Stimulated activated CD4-positive, alpha-beta T cell treated with anti-CD3 and anti-CD28 coated beads, Interleukin-2, amount 100 ng/mL, for 24 hours (primary cell): ENCODE data around the gene IQSEC1.

ENCODE experiments used
- DNase-seq, 2 donors: peaks; one replicate each; pipeline ENCODE4 v3.0.0-alpha.2; 2020

IQSEC1 gene

DNA sequence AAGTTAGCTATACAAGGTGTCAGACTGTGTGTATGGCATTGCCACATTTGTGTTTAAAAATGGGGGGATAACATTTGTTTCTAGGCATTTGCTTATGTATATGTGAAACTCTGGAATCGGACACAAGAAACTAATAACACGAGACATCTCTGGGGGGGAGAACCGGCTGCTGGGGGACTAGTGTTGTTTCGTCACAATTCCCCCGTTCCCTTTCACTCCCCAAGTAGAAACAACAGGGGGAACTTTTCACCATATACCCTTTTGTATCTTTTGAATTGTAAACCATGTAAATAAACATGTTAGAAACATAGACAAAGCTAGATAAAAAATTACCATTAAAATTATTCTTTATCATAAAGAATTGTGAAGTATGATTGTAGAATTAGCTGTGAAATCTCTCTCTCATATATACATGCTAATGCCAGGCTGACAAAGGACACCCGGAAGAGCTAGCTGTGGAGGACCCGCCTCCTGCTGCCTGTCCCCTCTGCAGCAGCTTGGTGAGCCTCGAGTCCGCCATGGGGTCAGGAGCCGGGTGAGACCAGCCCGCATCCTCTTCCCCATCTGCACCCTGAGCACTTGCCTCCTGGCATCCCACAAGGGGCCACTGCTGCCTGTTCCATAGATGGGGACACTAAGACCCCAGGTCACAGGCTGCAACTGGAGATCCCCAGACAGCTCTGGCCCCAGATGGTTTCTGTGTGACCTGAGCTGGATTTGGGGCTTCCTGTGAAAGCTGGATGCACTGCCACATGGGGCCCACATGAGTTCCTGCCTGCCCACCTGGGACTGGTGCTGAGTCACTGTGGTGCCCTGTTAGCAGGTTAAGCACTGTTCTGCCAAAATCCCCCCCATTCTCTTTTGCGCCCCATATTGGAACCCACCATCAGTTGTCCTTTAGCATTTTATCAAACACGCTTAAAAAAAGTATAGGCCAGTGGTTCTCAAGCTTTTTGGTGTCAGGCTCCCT, 91.6 kb downstream of the IQSEC1 start:
- DNase-seq: no peak

DNA sequence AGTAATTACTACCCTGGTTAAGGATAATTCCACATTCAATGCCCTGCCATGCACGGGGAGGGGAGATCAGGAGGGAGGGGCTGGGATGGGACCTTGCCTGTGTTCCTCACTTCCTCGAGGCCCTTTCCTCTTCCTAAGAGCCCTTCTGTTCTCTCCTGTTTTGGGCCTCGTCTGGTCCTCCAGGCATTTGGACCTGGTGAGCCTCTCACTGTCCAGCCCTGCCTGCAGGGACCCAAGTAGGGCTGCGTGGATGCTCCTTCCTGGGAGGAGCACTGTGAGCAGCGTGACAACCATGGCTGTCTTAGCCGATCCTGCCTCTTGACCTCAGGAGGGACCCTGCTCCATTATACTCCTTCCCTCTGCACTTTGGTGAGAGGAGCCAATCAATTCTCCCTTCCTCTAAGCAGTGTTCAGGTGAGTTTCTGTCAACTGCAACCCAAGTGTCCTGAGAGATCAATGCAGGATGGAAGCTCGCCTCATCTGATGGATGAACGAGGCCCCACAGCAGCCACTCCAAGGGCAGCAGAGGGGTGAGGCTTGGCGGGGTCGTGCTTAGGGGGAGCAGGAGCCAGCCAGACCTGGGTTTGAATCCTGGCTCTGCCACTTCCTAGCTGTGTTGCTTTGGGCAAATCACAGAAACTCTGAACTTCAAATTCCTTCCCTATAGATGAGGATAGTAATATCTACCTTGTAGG, 92.5 kb downstream of the IQSEC1 start:
- DNase-seq: no peak

DNA sequence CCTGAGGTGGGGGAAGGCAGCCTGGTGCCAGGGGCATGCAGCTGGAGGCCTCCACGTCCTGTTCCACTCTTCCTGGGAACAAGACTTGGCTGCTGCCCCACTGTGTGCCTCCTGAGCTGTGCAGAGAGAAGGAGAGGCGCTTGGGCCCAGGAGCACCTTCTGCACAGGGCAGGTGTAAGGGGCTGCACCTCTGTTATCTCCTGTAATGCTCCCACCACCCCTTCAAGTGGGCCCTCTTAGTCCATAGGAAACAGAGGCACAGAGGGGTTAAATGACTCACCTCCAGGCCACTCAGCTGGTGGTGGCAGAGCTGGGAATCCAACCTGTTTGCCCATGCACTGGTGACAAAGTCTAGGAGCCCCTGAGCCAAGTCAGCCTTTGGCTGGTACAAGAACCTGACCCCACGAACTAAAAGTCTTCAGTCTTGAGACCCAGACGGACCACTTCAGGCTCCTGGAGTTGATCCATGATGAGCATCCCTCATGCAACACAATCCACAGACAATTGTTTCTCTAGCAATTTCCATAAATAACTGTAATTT, 93.2 kb downstream of the IQSEC1 start:
- DNase-seq: no peak

DNA sequence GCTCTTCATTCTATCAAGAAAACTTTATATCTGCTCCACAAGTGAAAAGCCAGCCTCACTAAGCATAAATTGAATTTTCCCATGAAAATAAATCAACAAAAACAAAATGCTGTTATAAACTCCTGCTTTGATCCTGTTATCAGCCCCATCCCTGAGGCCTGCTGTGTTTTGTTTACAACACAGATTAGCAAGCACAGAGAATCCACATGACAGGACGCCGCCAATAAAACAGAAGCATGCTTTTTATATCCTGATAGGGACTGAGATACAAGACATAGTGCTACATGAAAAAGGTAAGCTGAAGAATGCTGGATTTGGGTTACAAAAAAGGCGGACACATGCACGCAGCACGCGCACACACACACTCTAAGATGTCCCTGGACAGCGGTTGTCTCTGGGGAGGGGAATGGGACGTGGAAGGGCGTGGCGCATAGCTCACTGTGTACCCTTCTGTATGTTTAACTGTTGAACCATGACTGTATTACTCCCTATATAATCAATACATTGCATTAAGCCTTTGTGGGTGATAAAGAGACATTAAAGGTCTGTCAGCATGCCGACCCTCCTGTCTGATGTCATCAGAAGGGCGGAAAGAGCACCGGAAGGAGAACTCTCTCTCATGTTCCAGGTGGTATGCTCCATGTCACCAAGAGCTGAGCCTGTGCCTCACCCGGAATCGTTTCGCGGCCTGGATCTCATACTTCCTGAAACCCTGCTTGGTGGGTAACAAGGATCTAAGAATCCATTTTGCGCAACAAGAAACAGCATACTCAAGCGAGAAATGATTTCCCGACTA, 93.9 kb downstream of the IQSEC1 start:
- no peak for DNase-seq

DNA sequence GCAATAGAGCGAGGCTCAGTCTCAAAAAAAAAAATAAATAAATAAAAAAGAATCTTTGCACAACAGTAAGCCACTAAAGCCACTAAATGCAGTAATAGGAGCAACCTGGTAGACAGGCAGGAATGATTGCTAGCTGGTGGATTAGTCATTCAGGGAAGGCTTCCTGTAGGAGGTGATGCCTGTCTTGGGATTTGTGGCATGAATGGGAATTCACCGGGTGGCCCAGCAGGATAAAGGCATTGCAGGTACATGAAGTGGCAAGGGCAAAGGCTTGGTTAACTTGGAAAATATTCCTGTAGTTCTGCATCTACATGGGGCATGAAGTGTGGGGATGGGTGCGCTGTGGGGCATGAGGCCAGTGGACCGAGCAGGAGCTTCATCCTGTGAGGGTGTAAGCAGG, 94.5 kb downstream of the IQSEC1 start:
- no peak for DNase-seq

DNA sequence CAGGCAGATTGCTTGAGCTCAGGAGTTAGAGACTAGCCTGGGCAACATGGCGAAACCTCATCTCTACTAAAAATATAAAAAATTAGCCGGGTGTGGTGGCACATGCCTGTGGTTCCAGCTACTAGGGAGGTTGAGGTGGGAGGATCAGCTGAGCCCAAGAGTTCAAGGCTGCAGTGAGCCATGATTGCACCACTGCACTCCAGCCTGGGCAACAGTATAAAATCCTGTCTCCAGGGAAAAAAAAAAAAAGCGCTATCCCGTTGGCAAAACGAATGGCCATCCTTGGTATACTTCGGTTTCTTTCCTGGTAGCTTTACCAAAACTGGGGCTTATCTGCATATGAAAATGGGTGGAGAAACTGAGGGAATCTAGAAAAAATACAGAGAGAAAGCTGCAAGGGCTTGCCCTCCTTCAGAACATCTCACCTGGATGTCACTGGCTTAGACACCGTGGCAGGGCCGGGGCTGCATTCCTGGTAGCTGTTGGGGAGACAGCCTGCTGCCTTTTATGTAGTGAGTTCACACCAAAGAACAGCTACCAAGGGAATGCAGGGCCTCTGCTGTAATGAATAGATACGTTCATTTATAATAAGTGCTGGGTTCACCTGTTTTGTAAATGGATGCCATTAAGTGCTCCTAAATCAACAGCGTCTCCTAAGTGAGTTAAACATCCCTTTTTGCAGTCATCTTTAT, 96.0 kb downstream of the IQSEC1 start:
- DNase-seq: no peak

DNA sequence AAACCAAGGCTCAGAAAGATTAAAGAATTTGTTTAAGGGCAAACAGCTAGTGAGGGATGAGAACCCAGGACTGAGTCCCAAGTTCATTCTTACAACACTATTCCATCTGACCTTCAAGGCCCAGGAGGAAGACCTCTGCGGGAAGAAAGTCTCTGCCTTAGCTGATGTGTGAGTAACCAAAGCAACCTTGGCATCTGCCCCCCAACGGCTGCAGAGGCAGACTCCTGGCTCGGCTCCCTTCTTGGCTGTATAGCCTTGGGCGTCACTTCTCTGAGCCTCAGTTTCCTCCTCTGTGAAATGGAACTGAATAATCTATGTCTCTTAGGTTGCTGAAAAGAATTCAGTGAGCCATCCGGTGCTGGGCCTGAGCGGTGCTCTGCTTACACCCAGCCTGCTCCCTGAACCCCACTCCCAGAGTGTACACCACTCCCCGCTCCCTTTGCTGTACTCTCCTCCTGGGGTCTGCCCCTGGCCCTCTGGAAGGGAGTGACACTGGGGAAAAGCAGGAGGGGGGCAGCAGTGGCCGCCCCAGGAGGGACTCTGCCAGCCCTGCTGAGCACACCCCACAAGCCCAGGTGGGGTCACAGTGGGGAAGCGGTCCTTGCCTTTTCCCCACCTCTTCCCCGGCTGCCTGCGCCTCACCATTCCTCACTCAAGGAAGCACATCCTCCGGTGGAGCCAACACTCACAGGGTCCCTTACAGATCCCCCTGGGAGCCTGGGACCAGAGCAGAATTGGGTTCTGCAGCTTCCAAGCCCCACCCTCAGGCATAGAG, 97.3 kb downstream of the IQSEC1 start:
- no peak for DNase-seq

DNA sequence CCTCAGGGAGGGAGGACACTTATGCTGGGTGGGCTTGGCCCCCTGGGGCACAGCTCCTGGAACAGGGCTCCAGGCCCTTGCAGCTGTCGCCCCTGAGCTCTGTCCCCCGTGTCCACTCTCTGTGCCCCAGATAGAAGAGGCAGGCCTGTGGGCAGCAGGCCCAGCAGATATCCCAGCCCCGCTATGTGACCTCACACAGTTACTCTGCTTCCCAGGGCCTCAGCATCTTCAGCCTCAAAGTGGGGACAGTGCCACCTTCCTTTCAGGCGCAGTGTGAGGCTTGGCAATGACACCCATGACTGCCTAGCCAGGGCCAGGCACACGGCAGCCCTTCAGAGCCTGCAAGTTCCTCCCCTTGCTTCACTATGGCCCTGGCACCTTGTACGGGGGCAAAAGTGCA, 98.4 kb downstream of the IQSEC1 start:
- DNase-seq: no peak

DNA sequence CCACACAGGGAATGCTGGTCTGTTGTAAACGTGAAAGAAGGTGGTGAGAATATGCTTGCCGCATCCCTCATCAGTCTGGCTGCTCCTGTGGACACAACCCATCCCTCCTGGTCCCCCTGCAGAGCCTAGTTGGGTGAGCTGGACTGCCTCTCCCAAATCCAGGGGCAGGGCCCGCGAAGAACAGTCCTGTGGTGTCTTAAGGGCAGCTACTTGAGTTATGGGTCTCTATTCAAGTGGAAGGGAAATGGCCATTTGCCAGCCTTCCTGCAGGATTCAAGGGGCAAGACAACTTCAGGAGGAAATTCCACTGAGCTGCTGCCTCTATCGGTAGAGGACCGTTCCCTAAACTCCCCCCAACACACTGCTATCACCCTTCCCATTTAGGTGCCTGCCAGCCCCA, 98.9 kb downstream of the IQSEC1 start:
- no peak for DNase-seq

DNA sequence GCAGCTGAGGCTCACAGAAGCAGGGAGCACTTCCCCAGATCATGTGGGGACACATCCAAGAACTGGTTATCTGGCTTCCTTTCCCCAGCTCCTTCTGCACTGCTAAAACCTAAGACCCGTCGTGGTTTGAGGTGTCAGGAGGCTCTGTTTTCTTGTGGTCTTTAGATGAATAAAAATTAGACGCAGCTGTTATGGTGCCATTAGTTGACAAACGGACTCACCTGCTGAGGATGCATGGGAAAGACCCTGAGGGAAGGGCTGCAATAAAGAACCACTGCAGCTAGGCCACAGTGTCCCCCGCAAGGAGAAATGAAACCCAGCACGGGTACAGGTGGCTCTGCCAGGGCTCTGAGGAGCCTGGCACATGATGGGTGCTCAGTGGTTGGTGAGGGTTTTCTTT, 99.4 kb downstream of the IQSEC1 start:
- DNase-seq: no peak

DNA sequence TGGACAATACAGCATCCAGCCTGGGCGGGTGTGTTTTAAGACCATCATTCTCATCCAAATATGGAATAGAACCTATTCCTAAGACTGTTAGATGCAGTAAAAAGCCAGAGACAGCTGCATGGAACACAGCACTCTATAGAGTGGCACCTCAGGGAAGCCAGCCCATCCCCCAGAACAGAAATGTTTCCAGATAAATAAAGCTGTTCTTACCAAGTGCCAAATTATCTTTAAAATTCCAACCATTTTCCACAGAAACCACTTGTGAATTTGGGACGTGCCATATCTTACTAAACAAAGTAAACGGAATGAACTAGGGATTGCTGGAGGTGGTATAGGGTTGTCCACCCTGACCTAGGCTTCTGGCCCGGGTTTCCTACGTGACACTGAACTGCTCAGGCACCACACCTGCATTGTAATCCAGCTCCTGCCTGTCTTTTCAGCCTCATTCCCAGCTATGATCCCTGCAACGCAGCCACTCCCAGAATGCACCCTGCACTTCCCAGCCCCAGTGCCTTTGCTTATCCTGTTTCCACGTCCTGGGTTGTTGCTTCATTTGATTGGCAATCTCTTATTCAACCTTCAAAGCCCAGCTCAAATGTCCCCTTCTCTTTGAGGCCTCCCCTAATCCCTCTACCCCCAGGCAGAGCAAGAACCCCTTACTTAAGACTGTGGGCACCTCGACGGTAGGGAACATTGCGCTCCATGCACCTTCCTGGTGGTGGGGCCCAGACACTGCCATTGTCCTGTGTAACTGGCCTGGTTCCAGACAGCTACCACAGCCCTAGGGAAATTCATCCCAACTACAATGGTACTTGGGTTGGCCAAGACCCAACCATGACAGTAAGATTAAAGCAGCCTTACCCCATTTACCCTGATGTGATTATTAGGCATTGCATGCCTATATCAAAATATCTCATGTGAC, 100.2 kb downstream of the IQSEC1 start:
- no peak for DNase-seq

DNA sequence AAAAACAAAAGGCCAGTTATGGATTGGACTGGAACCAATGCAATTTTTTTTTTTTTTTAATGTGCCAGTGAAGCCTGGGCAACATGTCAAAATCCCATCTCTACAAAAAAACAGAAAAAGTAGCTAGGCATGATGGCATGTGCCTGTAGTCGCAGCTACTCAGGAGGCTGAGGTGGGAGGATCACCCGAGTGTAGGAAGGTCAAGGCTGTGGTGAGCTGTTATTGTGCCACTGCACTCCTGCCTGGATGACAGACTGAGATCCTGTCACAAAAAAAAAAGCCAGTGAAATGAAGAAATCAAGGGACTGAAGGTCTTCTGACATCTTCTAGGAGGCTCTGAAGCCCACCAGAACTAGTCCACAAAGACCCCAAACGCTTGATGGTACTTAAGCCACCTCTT, 101.2 kb downstream of the IQSEC1 start:
- DNase-seq: no peak

DNA sequence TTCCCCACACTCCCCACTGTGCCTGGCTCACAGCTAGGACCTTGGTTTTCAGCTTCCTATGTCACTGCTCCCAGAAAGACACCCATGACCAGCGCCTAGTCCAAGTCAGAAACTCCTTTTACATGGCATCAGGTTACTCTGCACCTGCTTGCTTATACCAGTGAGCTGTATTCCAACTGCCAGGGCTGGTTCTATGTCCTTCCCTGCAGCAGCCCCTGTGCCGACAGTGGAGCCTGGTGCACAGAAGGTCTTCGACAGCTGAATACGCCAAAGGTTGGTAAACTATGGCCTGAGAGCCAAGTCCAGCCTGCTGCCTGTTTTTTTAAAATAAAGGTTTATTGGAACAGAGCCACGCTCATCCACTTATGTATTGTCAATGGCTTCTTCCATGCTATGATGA, 102.5 kb downstream of the IQSEC1 start:
- no peak for DNase-seq

DNA sequence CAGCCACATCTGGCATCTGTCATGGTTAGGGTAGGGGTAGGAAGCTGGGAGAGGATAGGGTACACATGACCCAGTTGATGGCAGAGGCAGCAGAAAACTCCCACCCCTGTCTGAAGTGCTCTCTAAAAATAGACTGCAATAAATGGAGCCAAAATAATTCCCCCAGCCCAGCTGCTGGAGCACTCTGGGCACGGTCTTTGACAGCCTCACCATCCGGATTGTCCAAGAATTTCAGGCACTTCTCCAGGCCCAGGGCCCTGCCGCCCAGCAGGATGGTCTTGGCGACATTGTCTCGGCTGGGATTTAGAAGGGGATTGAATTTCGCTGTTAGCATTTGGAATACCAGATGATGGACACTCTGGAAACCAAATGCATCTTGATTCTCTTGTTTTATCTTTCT, 103.7 kb downstream of the IQSEC1 start:
- DNase-seq: no peak

DNA sequence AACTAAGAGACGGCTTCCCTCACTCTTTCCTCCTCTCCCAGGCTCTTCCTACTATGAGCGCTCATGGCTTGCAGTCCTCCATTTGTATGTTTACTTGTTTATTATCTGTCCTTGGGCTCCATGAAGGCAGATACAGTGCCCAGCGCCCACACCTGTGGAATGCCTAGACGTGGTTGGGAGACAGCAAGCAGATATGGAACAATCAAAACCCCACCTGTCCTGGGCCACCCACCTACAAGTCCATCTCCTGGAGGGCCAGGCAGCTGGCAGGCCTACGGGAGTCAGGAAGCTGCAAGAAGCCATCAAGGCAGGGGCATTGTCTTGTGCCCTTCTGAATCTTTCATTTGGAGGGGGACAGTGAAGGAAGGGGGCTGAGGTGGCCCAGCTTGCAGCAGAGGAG, 104.7 kb downstream of the IQSEC1 start:
- DNase-seq: no peak

DNA sequence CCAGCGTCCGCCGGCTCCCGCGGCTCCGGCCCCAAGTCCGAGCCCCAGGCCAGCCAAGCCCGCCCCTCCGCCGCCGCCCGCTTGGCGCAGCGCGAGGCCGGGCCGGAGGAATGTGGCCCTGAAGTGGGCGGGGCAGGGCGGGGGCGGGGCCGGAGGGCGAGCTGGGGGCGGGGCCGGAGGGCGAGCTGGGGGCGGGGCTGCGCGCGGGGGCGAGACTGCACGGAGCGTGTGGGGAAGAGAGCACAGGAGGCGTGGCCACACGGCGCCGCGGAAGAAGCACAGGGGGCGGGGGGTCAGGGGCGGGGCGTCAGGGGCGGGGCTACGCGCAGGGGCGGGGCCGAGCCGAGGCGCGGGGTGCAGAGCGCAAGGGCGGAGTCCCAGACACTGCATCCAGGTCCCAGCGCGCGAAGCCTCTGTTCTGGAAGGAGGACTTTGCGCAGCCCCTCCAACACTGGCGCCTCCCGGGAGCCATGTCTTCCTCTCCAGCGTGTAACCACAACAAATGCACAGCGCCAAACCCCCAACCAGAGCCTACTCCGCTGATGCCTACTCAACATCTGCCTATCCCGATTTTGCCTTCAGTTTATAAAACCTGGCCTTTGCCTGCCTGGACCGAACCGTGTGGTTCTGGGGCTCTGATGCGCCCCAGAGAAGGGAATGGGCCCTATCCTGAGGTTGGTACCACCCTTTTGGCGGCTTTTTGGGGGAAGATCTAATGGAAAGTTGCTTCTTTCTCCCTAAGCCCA, 105.5 kb downstream of the IQSEC1 start:
- DNase-seq: peak; percentile 87 to 88

DNA sequence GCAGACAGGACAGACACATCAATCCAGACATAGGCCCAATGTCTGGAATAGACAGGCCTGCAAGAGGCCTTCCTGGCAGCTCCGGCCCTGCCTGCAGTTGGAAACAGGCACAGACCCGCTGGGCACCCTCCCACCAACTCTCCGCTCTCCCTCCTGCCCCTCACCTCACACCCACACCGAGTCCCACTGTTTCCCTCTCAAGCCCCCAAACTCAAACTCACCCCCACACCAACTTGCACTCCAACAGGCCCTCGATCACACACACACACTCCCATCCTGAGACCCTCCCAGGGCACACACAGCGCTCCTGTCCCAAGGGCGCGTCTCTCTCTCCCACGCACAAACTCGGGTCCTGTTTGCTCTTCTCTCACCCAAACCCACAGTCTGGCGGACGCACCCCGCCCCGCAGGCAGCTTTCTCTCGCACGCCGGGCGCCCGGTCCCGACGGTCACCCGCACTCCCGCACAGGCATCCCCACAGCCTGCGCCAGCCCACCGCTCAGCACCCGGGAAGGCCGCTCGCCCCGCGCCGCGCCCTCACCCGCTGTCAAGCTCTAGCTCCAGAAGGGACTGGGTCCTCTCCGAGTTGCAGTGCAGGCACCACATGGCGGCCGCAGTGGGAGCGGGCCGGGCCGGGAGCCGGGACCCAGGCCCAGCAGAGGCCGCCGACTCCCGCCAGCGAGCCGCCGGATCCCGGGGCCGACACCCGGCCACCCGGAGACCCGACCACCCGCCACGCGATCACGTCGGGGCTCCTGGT, 106.2 kb downstream of the IQSEC1 start:
- peak; percentile 32 to 39 for DNase-seq

DNA sequence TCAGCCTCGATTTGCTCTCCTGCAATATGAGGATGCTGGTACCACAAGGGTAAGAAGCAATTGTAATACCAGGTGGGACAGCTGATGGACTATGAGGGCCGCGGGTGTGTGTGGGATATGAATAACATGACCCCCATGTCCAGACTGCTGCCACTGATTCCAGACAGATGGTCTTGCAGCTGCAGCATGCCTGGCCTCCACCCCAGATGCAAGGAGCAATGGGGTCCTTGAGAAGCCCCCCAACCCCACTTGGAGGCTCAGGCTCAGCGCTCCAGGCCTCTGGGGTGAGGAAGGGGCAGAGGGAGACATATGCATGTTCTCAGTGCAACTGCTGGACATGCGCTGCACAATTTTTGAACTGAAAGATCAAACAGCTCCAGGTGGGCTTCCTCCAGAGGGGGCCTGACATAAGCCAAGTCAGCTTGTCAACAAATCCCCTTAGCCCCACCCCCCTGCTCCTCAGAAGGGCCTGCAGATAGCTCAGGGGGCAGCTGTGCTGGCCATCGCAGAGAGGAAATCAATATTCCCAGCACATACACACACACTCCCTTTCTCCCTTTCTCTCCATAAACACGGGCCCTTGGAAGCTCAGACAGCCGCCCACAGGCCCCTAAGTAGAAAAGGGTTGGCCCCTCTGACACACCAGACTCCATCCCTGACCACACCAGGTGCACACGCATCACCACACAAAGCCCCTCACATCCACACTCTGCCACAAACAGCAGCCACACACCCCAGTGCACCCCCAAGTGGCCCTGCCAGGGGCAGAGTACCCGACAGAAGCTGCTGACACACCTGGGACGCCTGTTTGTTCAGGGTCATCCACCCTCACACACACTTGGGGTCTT, 107.0 kb downstream of the IQSEC1 start:
- DNase-seq: no peak
